HepG2 (cell line): Measurements from ENCODE around the gene NEK9. TPM values are rescaled to one million over a fixed set of nuclear protein-coding genes. Genes with fewer than 3 reads are reported as not detected.

Experiments used
- ATAC-seq: fragments of 200-7000 bp; cut with Tn5 transposase; 3 replicates; pipeline ENCODE4 v1.9.1; 2020; ENCODE audit warnings: mild to moderate bottlenecking, moderate library complexity
- BruUV-seq: library from RNA; stranded (reverse); fragments of 400-500 nt; replicated peaks from 2 replicates; lab custom pipeline; 2021; lab: Mats Ljungman, UMichigan
- CTCF ChIA-PET: fragments of 300-600 bp; formaldehyde crosslinking; extraction: SDS; loops from one replicate; lab custom pipeline; 2021; ENCODE audit warnings: low total read pairs, inconsistent platforms, low intra/inter-chr PET ratio; lab: Yijun Ruan, JAX
- POLR2A ChIA-PET: fragments of 350-600 bp; sonication (Branson Sonifier 250); formaldehyde crosslinking; loops from one replicate; lab custom pipeline; 2020; ENCODE audit warnings: antibody characterized with exemption, inconsistent platforms; lab: Yijun Ruan, JAX
- DNase-seq: peaks from one replicate; pipeline ENCODE4 v3.0.0-alpha.2; 2015; ENCODE audit warnings: low spot score
- FAIRE-seq: peaks from 3 replicates; lab custom pipeline; 2011; peaks lifted over from hg19 to GRCh38; lab: Jason Lieb, UNC
- H2AFZ ChIP-seq: one replicate; pipeline ENCODE4 v1.6.1; 2011; ENCODE audit warnings: low read length, inconsistent platforms
- H3K27ac ChIP-seq: fragments of 300-600 bp; 3 replicates; pipeline ENCODE4 v1.8.0; 2011; ENCODE audit warnings: mixed run types, mild to moderate bottlenecking, mixed read lengths, low read length, inconsistent platforms; ENCODE audit not compliant: insufficient read depth; ENCODE audit errors: extremely low read length
- H3K27me3 ChIP-seq, 2 experiments: fragments of 200-600 bp in 1 of 2; 2 replicates in 1 of 2; 3 replicates in 1 of 2; pipeline versions ENCODE4 v1.6.0 to v1.8.0; 2011; ENCODE audit warnings: low read length in 2 of 2, mild to moderate bottlenecking in 2 of 2, moderate library complexity in 2 of 2, inconsistent platforms in 1 of 2; ENCODE audit not compliant: insufficient read depth in 2 of 2, control insufficient read depth in 1 of 2
- H3K36me3 ChIP-seq, 2 experiments: fragments of 200-600 bp in 1 of 2; replicated peaks in 1 of 2; 2 replicates in 1 of 2; 3 replicates in 1 of 2; pipeline versions ENCODE4 v1.5.1 to v1.8.0; 2011; ENCODE audit warnings: low read length in 2 of 2, inconsistent platforms in 1 of 2; ENCODE audit not compliant: insufficient read depth in 2 of 2, control insufficient read depth in 1 of 2
- H3K4me1 ChIP-seq: 2 replicates; pipeline ENCODE4 v1.5.1; 2012; ENCODE audit warnings: low read length, inconsistent platforms; ENCODE audit not compliant: insufficient read depth
- H3K4me2 ChIP-seq: 2 replicates; pipeline ENCODE4 v1.6.0; 2011; ENCODE audit warnings: low read depth, low read length, inconsistent platforms
- H3K4me3 ChIP-seq, 3 experiments: fragments of 200-600 bp in 1 of 3; sonication (generic), shearing (Covaris generic) in 1 of 3; replicated peaks in 1 of 3; 2 replicates each; pipeline ENCODE4 v1.5.1; 2011 to 2016; ENCODE audit warnings: low read length in 3 of 3, inconsistent platforms in 2 of 3, low read depth in 2 of 3, mild to moderate bottlenecking in 2 of 3, control low read depth in 1 of 3, mixed read lengths in 1 of 3; ENCODE audit not compliant: insufficient read depth in 1 of 3
- H3K79me2 ChIP-seq: one replicate; pipeline ENCODE4 v1.6.1; 2011; ENCODE audit warnings: low read length, inconsistent platforms; ENCODE audit not compliant: insufficient read depth
- H3K9ac ChIP-seq: 2 replicates; pipeline ENCODE4 v1.6.0; 2011; ENCODE audit warnings: mild to moderate bottlenecking, low read depth, low read length, inconsistent platforms; ENCODE audit not compliant: insufficient read depth
- H3K9me3 ChIP-seq: 2 replicates; pipeline ENCODE4 v1.5.1; 2012; ENCODE audit warnings: mild to moderate bottlenecking, low read length
- H4K20me1 ChIP-seq: 2 replicates; pipeline ENCODE4 v1.6.0; 2011; ENCODE audit warnings: inconsistent platforms, mild to moderate bottlenecking, low read length, moderate library complexity; ENCODE audit not compliant: insufficient read depth
- BRD4 ChIP-seq: sonication (generic); formaldehyde crosslinking; IDR thresholded peaks from 2 replicates; pipeline ENCODE4 v1.4.0; 2020; ENCODE audit warnings: missing genetic modification reagents
- FOXO4 ChIP-seq: sonication (generic); formaldehyde crosslinking; conservative IDR thresholded peaks from 2 replicates; pipeline ENCODE4 v1.8.1; 2023; ENCODE audit warnings: missing genetic modification reagents
- GLMP ChIP-seq: sonication (generic); formaldehyde crosslinking; IDR thresholded peaks from 2 replicates; pipeline ENCODE4 v1.9.0; 2021; ENCODE audit warnings: missing genetic modification reagents, mild to moderate bottlenecking, borderline replicate concordance
- HDAC2 ChIP-seq: sonication (generic); formaldehyde crosslinking; IDR thresholded peaks from 2 replicates; pipeline ENCODE4 v1.4.0; 2020; ENCODE audit warnings: missing genetic modification reagents
- HDAC6 ChIP-seq: fragments of 200-600 bp; sonication (generic); IDR thresholded peaks from 2 replicates; pipeline ENCODE4 v1.7.0; 2017; ENCODE audit warnings: mild to moderate bottlenecking, antibody characterized with exemption, low read length, low read depth
- KAT2B ChIP-seq: fragments of 150-350 bp; IDR thresholded peaks from 2 replicates; pipeline ENCODE4 v1.6.1; 2014; ENCODE audit warnings: low read depth, low read length, borderline replicate concordance
- MYC ChIP-seq: sonication (generic); formaldehyde crosslinking; IDR thresholded peaks from 2 replicates; pipeline ENCODE4 v1.9.0; 2021; ENCODE audit warnings: missing genetic modification reagents, borderline replicate concordance
- PLSCR1 ChIP-seq: sonication (generic); formaldehyde crosslinking; IDR thresholded peaks from 2 replicates; pipeline ENCODE4 v1.5.0; 2020; ENCODE audit warnings: missing genetic modification reagents, mild to moderate bottlenecking, borderline replicate concordance
- RAD21 ChIP-seq: fragments of 450-650 bp; formaldehyde crosslinking; IDR thresholded peaks from 2 replicates; pipeline ENCODE4 v1.5.0; 2020; ENCODE audit warnings: mild to moderate bottlenecking
- TRIM24 ChIP-seq: sonication (generic); formaldehyde crosslinking; IDR thresholded peaks from 2 replicates; pipeline ENCODE4 v1.8.0; 2022; ENCODE audit warnings: mild to moderate bottlenecking, missing genetic modification reagents
- ZNF772 ChIP-seq: sonication (generic); formaldehyde crosslinking; IDR thresholded peaks from 2 replicates; pipeline ENCODE4 v1.5.0; 2020; ENCODE audit warnings: mild to moderate bottlenecking, missing genetic modification reagents
- WGBS: methylation state at CpG from one replicate; pipeline ENCODE4 v1.1.6; 2017; ENCODE audit warnings: low lambda C conversion rate; 5-methylcytosine and 5-hydroxymethylcytosine counted together
- in situ Hi-C: cut with HindIII; loops from 2 replicates; pipeline ENCODE4 v1.10.0; 2017; ENCODE audit warnings: low pct_unique_long_range_greater_than_20kb; ENCODE audit not compliant: extremely low pct_ligation_motif_present
- intact Hi-C: fragments of 100-400 bp; cut with micrococcal nuclease; formaldehyde crosslinking; loops from one replicate; pipeline ENCODE4 v1.10.0; 2022; ENCODE audit not compliant: unreplicated experiment
- polyA plus RNA-seq, 8 experiments: library from polyadenylated mRNA; depleted of rRNA in 3 of 8; stranded (reverse) in 7 of 8; unstranded in 1 of 8; fragments of >200 nt; fragmentation: Illumina TruSeq in 4 of 8; extraction: Trizol in 4 of 8; gene quantifications; 2 replicates each; pipeline versions ENCODE4 v1.2.1 to v1.2.3, GENCODE V29; 2011 to 2016; ENCODE audit warnings: low read depth in 4 of 8, missing spikeins in 1 of 8, mixed read lengths in 1 of 8; ENCODE audit not compliant: insufficient read depth in 1 of 8
- total RNA-seq, 5 experiments: library from RNA; depleted of rRNA; stranded (reverse); fragments of >200 nt; fragmentation: Illumina TruSeq; extraction: Trizol; gene quantifications; 2 replicates each; pipeline ENCODE4 v1.2.3, GENCODE V29; 2016; ENCODE audit warnings: low read depth in 1 of 5
- TF ChIP-seq, protein P1 (sequence below): sonication (generic); formaldehyde crosslinking; IDR thresholded peaks from 2 replicates; pipeline ENCODE4 v1.5.0; 2020; ENCODE audit warnings: mild to moderate bottlenecking, missing genetic modification reagents, borderline replicate concordance

NEK9 gene
- total and polyA plus RNA-seq, 2 of the 13 experiments (the other 11 are each of a cell fraction or from before 2014, with no cell fraction given), result 16.5 to 27.3 TPM

DNA sequence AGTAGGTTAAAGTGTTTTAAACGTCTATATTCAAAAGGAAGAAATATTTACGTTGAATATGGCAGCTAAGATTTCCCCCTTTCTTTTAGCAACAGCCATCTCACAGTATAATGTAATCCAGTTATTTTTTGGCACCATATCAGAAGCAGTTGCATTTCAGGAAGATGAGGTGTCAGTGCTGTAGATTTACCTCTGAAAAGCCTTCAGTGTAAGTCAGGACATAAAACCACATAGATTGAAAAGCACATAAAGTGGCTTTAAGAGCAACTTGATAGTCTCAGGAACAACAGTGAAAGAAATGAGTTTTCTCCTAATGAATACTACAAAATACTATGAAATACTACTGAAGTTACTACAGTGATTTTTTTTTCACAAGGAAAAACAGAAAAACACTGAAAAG, 82.5 kb downstream of the NEK9 start:
- ATAC-seq (no peak), FAIRE-seq (no peak), DNase-seq (no peak)
- in situ Hi-C loops, result no loop called here
- no peaks in the 10 kb centered on the region for H4K20me1 ChIP-seq
- H3K27ac ChIP-seq, result no peak overlapping the region
- H3K4me1 ChIP-seq, result peaks cover 67% of the 10 kb centered on the region
- H3K36me3 ChIP-seq, result peaks cover 1 to 2% of the 10 kb centered on the region in 2 experiments; a peak in 1 of 5 replicates
- H3K9me3 ChIP-seq, result no peaks in the 10 kb centered on the region
- H2AFZ ChIP-seq, result no peak overlapping the region
- H3K27me3 ChIP-seq, result no peaks in the 10 kb centered on the region
- no peak overlapping the region for H3K9ac ChIP-seq
- CTCF ChIA-PET, result no interaction called here
- BruUV-seq, result no TSS peak
- intact Hi-C loops, result no loop called here
- WGBS, result 21% methylated on average over 2 of the region's 2 CpGs
- TF ChIP-seq, protein P1, sequence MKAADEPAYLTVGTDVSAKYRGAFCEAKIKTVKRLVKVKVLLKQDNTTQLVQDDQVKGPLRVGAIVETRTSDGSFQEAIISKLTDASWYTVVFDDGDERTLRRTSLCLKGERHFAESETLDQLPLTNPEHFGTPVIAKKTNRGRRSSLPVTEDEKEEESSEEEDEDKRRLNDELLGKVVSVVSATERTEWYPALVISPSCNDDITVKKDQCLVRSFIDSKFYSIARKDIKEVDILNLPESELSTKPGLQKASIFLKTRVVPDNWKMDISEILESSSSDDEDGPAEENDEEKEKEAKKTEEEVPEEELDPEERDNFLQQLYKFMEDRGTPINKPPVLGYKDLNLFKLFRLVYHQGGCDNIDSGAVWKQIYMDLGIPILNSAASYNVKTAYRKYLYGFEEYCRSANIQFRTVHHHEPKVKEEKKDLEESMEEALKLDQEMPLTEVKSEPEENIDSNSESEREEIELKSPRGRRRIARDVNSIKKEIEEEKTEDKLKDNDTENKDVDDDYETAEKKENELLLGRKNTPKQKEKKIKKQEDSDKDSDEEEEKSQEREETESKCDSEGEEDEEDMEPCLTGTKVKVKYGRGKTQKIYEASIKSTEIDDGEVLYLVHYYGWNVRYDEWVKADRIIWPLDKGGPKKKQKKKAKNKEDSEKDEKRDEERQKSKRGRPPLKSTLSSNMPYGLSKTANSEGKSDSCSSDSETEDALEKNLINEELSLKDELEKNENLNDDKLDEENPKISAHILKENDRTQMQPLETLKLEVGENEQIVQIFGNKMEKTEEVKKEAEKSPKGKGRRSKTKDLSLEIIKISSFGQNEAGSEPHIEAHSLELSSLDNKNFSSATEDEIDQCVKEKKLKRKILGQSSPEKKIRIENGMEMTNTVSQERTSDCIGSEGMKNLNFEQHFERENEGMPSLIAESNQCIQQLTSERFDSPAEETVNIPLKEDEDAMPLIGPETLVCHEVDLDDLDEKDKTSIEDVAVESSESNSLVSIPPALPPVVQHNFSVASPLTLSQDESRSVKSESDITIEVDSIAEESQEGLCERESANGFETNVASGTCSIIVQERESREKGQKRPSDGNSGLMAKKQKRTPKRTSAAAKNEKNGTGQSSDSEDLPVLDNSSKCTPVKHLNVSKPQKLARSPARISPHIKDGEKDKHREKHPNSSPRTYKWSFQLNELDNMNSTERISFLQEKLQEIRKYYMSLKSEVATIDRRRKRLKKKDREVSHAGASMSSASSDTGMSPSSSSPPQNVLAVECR, result no peak
- TF ChIP-seq TRIM24 (no peak), BRD4 (CRISPR knock-in tag) (no peak), PLSCR1 (no peak), FOXO4 (no peak), RAD21 (no peak), HDAC6 (no peak), MYC (no peak), ZNF772 (CRISPR knock-in tag) (no peak), HDAC2 (CRISPR knock-in tag) (no peak), GLMP (no peak), KAT2B (no peak)
- H3K4me2 ChIP-seq, result no peak overlapping the region
- POLR2A ChIA-PET, result no interaction called here
- no peak overlapping the region for H3K4me3 ChIP-seq
- H3K79me2 ChIP-seq, result peaks cover 17% of the 10 kb centered on the region
